NCI-H1436 treated with DMSO at 0.1 percent for 48 hours (cell line): ENCODE results near the gene MYLK4.

ENCODE experiments used
- DNase-seq: peaks from one replicate; lab custom pipeline; 2025; lab: John Stamatoyannopoulos, UW

MYLK4 gene

DNA sequence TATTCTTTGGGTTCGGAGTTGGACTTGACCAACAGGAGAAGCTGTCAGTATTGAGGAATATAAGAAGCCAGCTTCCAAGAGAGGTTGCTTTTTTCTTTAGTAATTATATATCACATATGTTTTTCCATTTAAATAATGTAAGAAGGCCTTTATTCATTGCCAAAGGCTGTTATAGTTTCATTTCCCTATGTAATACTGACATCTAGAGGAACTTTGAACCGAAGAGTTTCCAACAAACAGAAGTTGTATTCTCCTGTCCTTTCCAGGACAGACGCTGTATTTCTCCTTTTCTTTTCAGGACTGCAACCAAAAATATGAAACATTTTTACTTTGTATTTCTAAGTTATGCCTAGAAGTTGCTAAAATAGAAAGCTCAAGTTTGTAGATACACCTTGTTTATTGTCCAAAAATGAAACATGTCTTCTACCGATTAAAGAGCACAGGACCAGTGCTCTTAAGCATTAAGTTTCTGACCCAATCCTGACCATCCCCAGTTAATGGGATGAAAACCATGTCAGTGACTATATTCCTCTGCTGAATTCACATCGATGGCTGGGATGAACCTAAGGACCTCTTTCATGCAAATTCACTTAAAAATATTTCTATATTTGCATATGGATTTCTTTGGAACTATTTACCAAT is 55.1 kb downstream of the MYLK4 start:
- no peak for DNase-seq

DNA sequence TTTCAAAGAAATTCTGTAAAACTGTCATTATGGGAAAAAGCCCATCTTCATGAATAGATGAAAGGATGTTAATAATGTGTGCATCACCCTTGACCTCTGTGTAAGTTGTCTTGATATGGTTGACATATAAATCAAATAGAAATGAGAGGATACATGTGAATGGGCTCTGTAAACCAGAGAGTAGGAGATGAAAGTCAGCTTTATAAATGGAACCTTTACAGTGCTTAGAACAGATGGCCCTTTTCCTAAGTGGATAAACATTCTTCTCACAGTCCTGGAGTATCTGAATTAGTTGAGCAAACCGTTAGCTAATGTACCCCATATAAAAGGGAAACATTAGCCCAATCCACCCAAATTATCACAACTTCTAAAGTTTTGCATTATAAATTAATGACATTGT is 57.5 kb downstream of the MYLK4 start:
- no peak for DNase-seq

GRCh38 chr6:2688401-2689064 is 62.2 kb downstream of the MYLK4 start:
- no peak for DNase-seq

DNA sequence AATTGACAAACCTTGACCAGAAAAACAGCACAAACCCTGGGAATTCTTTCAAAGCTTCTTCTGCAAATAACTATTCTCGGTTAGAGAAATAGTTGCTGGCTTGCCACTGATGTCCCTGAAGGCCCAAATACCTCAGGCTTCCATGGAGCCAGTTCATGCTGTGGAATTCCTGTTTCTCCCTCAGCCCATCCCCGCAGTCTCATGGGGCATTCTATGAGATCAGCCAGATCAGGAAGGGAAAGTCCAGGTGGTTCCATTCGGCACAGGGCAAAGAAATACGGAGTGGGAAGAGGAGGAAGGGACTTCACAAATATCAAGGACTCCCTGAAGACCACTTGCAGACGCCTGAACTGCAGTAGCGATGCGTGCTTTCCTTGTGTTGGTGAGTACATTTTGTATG is 63.3 kb downstream of the MYLK4 start:
- DNase-seq, result no peak

- DNase-seq, result no peak
These were observed 64.2 kb downstream of the MYLK4 start for GRCh38 chr6:2686515-2686914.

DNA sequence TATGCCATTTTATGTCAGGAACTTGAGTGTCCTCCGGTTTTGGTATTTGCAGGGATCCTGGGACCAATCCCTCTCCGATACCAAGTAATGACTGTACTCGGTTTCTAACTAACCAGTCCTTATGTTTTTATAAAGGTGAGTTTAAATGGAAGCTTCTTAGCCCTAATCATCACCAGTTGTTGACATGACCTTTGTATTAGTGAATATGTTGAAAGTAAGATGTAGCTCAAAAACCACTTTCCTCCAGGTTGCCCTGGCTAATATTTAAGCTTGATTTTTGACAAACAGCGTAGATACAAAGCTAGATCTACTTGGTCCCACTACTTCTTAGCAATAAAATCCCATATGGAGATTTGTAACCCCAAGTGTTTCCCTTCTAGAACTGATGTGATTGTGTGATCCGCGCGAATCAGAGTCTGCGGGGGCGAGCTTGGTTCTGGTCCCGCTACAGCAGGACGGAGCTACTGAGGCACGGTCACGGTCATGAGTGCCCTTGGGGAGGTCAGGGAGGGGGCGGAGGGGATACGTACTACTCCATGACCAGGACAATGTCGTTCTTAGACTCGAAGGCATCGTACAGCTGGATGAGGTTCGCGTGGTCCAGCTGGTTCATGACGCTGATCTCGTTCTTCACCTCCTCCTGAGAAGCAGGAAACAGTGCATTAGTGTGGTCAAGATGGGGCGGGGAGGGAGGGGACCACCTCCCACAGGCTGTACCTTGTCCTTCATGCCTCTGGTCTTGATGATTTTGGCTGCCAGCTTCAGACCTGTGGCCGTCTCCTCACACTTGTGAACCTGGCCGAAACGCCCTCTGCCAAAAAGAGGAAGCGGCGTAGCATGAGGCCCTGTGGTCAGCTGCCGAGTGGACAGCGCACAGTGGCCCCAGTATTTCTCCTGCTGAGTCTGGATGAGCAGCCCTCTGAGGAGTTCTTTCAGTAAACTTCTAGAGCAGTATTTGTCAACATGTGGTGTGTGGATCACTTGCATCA is 65.7 kb downstream of the MYLK4 start:
- DNase-seq, result no peak

GRCh38 chr6:2684103-2684749 is 66.5 kb downstream of the MYLK4 start:
- no peak for DNase-seq

GRCh38 chr6:2680264-2680922 is 70.3 kb downstream of the MYLK4 start:
- DNase-seq, result no peak

DNA sequence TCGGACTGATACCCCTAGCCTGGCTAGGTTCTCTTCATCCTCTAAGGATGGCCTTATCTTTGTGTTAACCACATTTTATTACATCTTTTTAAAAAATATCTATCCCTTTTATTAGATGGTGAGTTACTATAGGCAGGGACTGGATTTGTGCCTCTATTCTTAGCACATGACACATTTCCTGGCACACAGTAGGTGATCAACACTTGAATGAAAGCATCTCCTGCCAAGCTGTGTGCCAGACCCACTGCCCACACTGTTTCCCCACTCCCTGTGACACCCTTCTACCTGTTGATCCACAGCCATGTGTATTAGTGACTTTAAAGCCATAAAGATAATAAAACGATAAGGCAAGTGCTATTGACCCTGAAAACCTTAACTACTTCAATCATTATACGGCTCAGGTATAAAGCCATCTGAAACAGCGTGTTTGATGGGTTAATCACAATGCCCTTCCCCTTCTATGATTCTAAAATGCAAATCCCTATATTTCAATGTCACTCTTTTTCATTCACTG is 73.6 kb downstream of the MYLK4 start:
- no peak for DNase-seq

- DNase-seq, result no peak
These were observed 74.7 kb downstream of the MYLK4 start for GRCh38 chr6:2676048-2676447.

- DNase-seq, result no peak
These were observed 75.9 kb downstream of the MYLK4 start for GRCh38 chr6:2674857-2675256.

DNA sequence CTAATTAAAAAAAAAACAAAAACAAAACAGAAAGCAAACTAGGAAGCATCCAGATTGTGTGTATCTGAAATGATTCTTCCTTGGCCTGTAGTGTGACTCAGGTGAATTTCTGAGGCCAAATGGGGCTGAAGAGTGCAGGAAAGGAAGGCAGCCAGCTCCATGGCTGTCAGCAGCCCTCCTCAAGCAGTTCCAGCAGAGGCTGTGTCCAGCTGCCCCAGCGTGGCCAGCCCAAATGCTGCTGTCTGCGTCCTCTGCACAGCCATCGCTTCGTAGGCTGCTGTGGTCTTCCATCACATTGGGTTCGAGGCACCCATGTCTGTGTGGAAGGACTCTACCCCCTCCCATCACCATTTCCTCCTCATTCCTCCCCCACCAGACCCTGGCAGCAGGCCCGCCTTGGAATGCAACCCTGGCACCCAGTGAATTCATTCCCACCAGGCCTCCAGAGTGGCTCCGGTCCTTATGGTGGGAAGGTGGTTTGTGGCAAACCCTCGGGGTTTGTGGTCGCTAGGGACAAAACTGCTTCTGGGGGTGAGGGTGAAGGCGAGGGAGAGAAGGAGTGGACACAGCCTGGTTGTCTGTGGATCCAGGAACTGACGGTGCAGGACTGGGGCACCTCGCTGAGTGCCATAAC is 81.5 kb downstream of the MYLK4 start:
- no peak for DNase-seq

DNA sequence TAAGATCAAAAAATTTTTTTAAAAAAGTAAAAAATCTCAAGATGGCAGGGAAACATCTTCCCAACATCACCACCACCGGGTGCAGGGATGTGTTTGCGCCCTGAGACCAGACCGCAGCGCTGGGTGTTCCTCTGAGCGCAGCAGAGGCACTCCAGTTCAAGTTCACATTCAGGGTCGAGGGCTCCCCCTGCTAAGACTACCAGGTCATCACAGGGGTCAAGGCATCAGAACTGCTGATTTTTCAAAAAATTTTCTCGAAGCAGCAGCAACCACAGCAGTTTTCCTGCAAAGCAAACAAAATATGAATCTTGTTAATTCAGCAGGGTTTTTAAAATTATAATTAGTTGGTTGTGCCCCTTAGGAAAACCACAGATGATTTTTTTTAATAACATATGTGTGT is 83.1 kb downstream of the MYLK4 start:
- no peak for DNase-seq

DNA sequence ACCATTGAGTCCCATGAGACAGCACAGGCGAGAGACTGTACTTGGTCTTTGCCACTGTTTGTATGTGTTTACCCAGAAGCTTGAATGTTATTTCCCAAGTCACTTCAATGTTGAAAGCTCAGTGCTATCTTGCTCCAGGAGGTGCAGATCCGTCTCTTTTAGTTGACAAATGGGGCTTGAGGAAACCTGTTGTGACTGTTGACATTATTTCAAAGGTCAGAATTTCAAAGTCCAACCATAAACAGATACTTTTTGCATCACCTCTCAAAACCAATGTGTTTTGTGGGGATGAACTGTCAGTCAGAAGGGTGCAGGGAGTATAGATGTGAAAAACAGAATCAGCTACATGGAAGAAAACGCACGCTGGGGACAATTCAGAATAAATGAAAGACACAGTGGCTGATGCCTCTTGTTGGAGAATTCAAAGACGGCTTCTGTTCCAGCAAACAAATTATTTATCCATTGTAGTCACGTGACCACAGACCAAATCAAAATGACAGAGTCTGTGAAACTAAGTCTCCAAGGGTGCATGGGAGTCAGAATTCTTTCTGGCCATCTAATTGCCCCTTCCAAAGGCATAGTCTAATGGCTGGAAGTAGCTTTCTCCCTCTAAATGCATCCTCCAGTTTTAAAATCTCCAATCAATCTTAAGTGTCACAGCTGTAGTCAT is 83.7 kb downstream of the MYLK4 start:
- no peak for DNase-seq

GRCh38 chr6:2665146-2666070 is 85.3 kb downstream of the MYLK4 start:
- no peak for DNase-seq

GRCh38 chr6:2663123-2663522 is 87.6 kb downstream of the MYLK4 start:
- no peak for DNase-seq

GRCh38 chr6:2661651-2662050 is 89.1 kb downstream of the MYLK4 start:
- DNase-seq, result no peak

- no peak for DNase-seq
These were observed 90.8 kb downstream of the MYLK4 start for GRCh38 chr6:2659882-2660281.

DNA sequence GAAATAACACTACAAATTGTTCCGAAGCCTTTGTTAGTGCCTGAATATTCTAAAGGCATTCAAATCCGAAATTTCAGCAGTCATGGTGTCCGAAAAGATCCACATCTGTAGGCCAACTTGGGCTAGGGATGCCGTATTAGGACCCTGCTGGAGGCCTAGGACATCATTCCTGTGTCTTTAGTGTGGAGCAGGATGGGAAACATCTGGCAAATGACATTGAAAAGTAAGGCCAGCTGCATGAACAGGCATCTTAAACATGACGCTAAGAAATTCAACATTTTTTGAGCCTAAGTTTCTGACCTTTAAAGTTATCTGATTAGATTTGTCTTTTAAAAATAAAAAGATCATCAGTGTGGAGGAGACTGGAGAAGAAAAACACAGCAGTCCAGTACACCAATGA is 91.3 kb downstream of the MYLK4 start:
- no peak for DNase-seq
